Astrocyte of the spinal cord (primary cell): Measurements from ENCODE around the gene TDRD1.

Experiments
- DNase-seq: peaks from one replicate; pipeline ENCODE4 v3.0.0; 2011; ENCODE audit warnings: low read depth, low spot score
- H3K4me3 ChIP-seq: 2 replicates; pipeline ENCODE4 v1.5.1; 2011; ENCODE audit warnings: low read depth, mild to moderate bottlenecking, low read length, moderate library complexity
- CTCF ChIP-seq: IDR thresholded peaks from 2 replicates; pipeline ENCODE4 v1.5.1; 2012; ENCODE audit warnings: low read depth, mild to moderate bottlenecking, low read length, inconsistent platforms
- in situ Hi-C: cut with HindIII; loops from 2 replicates; pipeline ENCODE4 v1.10.0; 2017; ENCODE audit warnings: low sequenced_read_pairs

The TDRD1 gene

GRCh38 chr10:114199239-114199638, 20.1 kb downstream of the TDRD1 start:
- no peak for TF ChIP-seq CTCF
- in situ Hi-C loops = no loop called here
- DNase-seq = no peak
- H3K4me3 ChIP-seq = no peak overlapping the region

- in situ Hi-C loops = no loop called here
- no peak for TF ChIP-seq CTCF
Observed at GRCh38 chr10:114202812-114203211, 23.7 kb downstream of the TDRD1 start.

GRCh38 chr10:114206902-114207301, 27.7 kb downstream of the TDRD1 start:
- in situ Hi-C loops = no loop called here
- no peak for DNase-seq
- H3K4me3 ChIP-seq = no peak overlapping the region
- no peak for TF ChIP-seq CTCF

More at GRCh38 chr10:114202812-114203211, 23.7 kb downstream of the TDRD1 start:
- no peak overlapping the region for H3K4me3 ChIP-seq
- no peak for DNase-seq

GRCh38 chr10:114207349-114207748, 28.2 kb downstream of the TDRD1 start:
- in situ Hi-C loops = no loop called here
- no peak for TF ChIP-seq CTCF

GRCh38 chr10:114208351-114208750, 29.2 kb downstream of the TDRD1 start:
- no peak for DNase-seq
- in situ Hi-C loops = no loop called here
- no peak overlapping the region for H3K4me3 ChIP-seq
- TF ChIP-seq CTCF = no peak

More at GRCh38 chr10:114207349-114207748, 28.2 kb downstream of the TDRD1 start:
- H3K4me3 ChIP-seq = no peak overlapping the region
- DNase-seq = no peak

GRCh38 chr10:114212153-114212552, 33.0 kb downstream of the TDRD1 start:
- no peak overlapping the region for H3K4me3 ChIP-seq
- in situ Hi-C loops = no loop called here
- no peak for TF ChIP-seq CTCF
- no peak for DNase-seq

GRCh38 chr10:114215033-114215432, 35.9 kb downstream of the TDRD1 start:
- no peak for DNase-seq
- TF ChIP-seq CTCF = no peak
- no peak overlapping the region for H3K4me3 ChIP-seq
- in situ Hi-C loops = no loop called here
